Keratinocyte (primary cell): ENCODE results near the gene RING1.

Source experiments
- CTCF ChIP-seq, 3 experiments: IDR thresholded peaks in 1 of 3; conservative IDR thresholded peaks in 1 of 3; optimal IDR thresholded peaks in 1 of 3; 2 replicates in 2 of 3; 3 replicates in 1 of 3; pipeline versions ENCODE3 to v1.5.1; 2011; ENCODE audit warnings: low read length in 3 of 3, mild to moderate bottlenecking in 3 of 3, moderate library complexity in 2 of 3, control low read depth in 1 of 3, inconsistent platforms in 1 of 3; ENCODE audit not compliant: insufficient read depth in 2 of 3; ENCODE audit errors: extremely low read depth in 1 of 3
- EZH2 ChIP-seq: IDR thresholded peaks from one replicate; pipeline ENCODE4 v1.6.1; 2012; ENCODE audit warnings: inconsistent platforms, mild to moderate bottlenecking, low read length, moderate library complexity

- TF ChIP-seq CTCF (optimal IDR thresholded peaks at IDR 0.05 in 1 of 3, IDR thresholded peaks at IDR 0.05 in 1 of 3, conservative IDR thresholded peaks at IDR 0.05 in 1 of 3; ENCODE audit: extremely low read depth in 1 of 3, insufficient read depth in 2 of 3, low read length in 3 of 3) (peak in 2 of 3 experiments; percentile 8 to 9), EZH2 (no peak)
Observed at GRCh38 chr6:33205191-33206026, 2.9 kb upstream of the RING1 start.
